SK-N-SH (cell line): ENCODE data around the gene CD209. TPM values are rescaled to one million over a fixed set of nuclear protein-coding genes. Genes with fewer than 3 reads are reported as not detected.

Experiments
- CTCF ChIA-PET: fragments of 300-600, 350-600 bp; formaldehyde crosslinking; extraction: SDS; loops from one replicate; lab custom pipeline; 2021; lab: Yijun Ruan, JAX
- POLR2A ChIA-PET: fragments of 350-600 bp; sonication (Branson Sonifier 250); formaldehyde crosslinking; extraction: SDS; loops from one replicate; lab custom pipeline; 2020; ENCODE audit warnings: antibody characterized with exemption, inconsistent platforms; lab: Yijun Ruan, JAX
- DNase-seq: peaks from one replicate; pipeline ENCODE4 v3.0.0; 2012
- H2AFZ ChIP-seq: fragments of 200-600 bp; sonication (generic); 2 replicates; pipeline ENCODE4 v1.8.1; 2016; ENCODE audit warnings: antibody characterized with exemption, mild to moderate bottlenecking, low read depth
- H3F3A ChIP-seq: fragments of 200-600 bp; sonication (generic); replicated peaks from 2 replicates; pipeline ENCODE3; 2016; ENCODE audit warnings: antibody characterized with exemption, mild to moderate bottlenecking; ENCODE audit not compliant: insufficient read depth
- H3K27ac ChIP-seq, 2 experiments: fragments of 200-500 bp in 1 of 2; fragments of 200-600 bp in 1 of 2; sonication (Bioruptor generic) in 1 of 2; sonication (generic), shearing (Covaris generic) in 1 of 2; 2 replicates each; pipeline versions ENCODE4 v1.5.1 to v1.6.1; 2014 to 2016; ENCODE audit warnings: low read depth in 2 of 2, inconsistent platforms in 1 of 2, low read length in 1 of 2, mild to moderate bottlenecking in 1 of 2, mixed read lengths in 1 of 2
- H3K27me3 ChIP-seq: fragments of 200-600 bp; sonication (generic), shearing (Covaris generic); 2 replicates; pipeline ENCODE4 v1.6.1; 2016; ENCODE audit warnings: mixed run types; ENCODE audit not compliant: insufficient read depth
- H3K36me3 ChIP-seq, 2 experiments: fragments of 200-500 bp in 1 of 2; fragments of 200-600 bp in 1 of 2; sonication (Bioruptor generic) in 1 of 2; sonication (generic) in 1 of 2; replicated peaks in 1 of 2; 2 replicates each; pipeline versions ENCODE3 to v1.5.1; 2014 to 2016; ENCODE audit warnings: low read length in 1 of 2, mild to moderate bottlenecking in 1 of 2; ENCODE audit not compliant: insufficient read depth in 2 of 2, control insufficient read depth in 1 of 2
- H3K4me1 ChIP-seq, 2 experiments: fragments of 200-500 bp in 1 of 2; fragments of 200-600 bp in 1 of 2; sonication (Bioruptor generic) in 1 of 2; sonication (generic), shearing (Covaris generic) in 1 of 2; 2 replicates each; pipeline versions ENCODE4 v1.5.1 to v1.6.1; 2014 to 2016; ENCODE audit warnings: low read depth in 1 of 2, low read length in 1 of 2, mixed run types in 1 of 2; ENCODE audit not compliant: insufficient read depth in 2 of 2, control insufficient read depth in 1 of 2
- H3K4me2 ChIP-seq: fragments of 200-600 bp; sonication (generic), shearing (Covaris generic); 2 replicates; pipeline ENCODE4 v1.6.1; 2017; ENCODE audit warnings: mixed run types
- H3K4me3 ChIP-seq, 2 experiments: fragments of 200-500 bp in 1 of 2; fragments of 200-600 bp in 1 of 2; sonication (Bioruptor generic) in 1 of 2; sonication (generic), shearing (Covaris generic) in 1 of 2; 2 replicates each; pipeline versions ENCODE4 v1.5.1 to v1.8.1; 2014 to 2016; ENCODE audit warnings: low read depth in 2 of 2, inconsistent platforms in 1 of 2, low read length in 1 of 2, mild to moderate bottlenecking in 1 of 2, mixed read lengths in 1 of 2, moderate library complexity in 1 of 2
- H3K79me2 ChIP-seq: fragments of 200-600 bp; sonication (generic); 2 replicates; pipeline ENCODE4 v1.8.1; 2017; ENCODE audit warnings: mild to moderate bottlenecking; ENCODE audit not compliant: insufficient read depth
- H3K9ac ChIP-seq: fragments of 200-600 bp; sonication (generic); 2 replicates; pipeline ENCODE4 v1.6.1; 2017; ENCODE audit warnings: mixed run types
- H3K9me2 ChIP-seq: fragments of 200-600 bp; sonication (generic); 2 replicates; pipeline ENCODE4 v1.6.1; 2017; ENCODE audit warnings: mixed run types
- H3K9me3 ChIP-seq: fragments of 200-600 bp; sonication (generic); 2 replicates; pipeline ENCODE4 v1.6.1; 2017; ENCODE audit warnings: mixed run types, mild to moderate bottlenecking, moderate library complexity
- H4K20me1 ChIP-seq: fragments of 200-600 bp; sonication (generic); 2 replicates; pipeline ENCODE4 v1.6.1; 2017; ENCODE audit warnings: mild to moderate bottlenecking, mixed run types; ENCODE audit not compliant: insufficient read depth
- CHD2 ChIP-seq: fragments of 150-350 bp; IDR thresholded peaks from 2 replicates; pipeline ENCODE4 v1.6.1; 2018; ENCODE audit warnings: low read length; ENCODE audit not compliant: partially characterized antibody
- ELF1 ChIP-seq: IDR thresholded peaks from 2 replicates; pipeline ENCODE4 v1.4.0; 2012
- EP300 ChIP-seq, 2 experiments: IDR thresholded peaks; 2 replicates each; pipeline versions ENCODE4 v1.4.0 to v1.6.1; 2012; ENCODE audit warnings: borderline replicate concordance in 1 of 2, low read depth in 1 of 2, low read length in 1 of 2
- EZH2phosphoT487 ChIP-seq: fragments of 200-600 bp; sonication (generic); IDR thresholded peaks from 2 replicates; pipeline ENCODE4 v1.6.1; 2017; ENCODE audit warnings: low read depth, mixed run types, mild to moderate bottlenecking, antibody characterized with exemption, moderate library complexity, borderline replicate concordance
- FOXM1 ChIP-seq: IDR thresholded peaks from 2 replicates; pipeline ENCODE4 v1.4.0; 2012; ENCODE audit warnings: low read depth, mild to moderate bottlenecking
- GABPA ChIP-seq: IDR thresholded peaks from 2 replicates; pipeline ENCODE4 v1.4.0; 2012; ENCODE audit warnings: low read depth, mild to moderate bottlenecking
- GATA2 ChIP-seq: sonication (generic); formaldehyde crosslinking; IDR thresholded peaks from 2 replicates; pipeline ENCODE4 v1.5.0; 2020; ENCODE audit warnings: mild to moderate bottlenecking, missing genetic modification reagents
- MEF2A ChIP-seq: IDR thresholded peaks from 2 replicates; pipeline ENCODE4 v1.4.0; 2012; ENCODE audit warnings: low read depth, borderline replicate concordance
- MXI1 ChIP-seq: IDR thresholded peaks from 2 replicates; pipeline ENCODE4 v1.6.1; 2012; ENCODE audit warnings: mild to moderate bottlenecking, low read depth, low read length, improper control_type of control experiment
- NFIC ChIP-seq: IDR thresholded peaks from 2 replicates; pipeline ENCODE4 v1.4.0; 2012; ENCODE audit warnings: borderline replicate concordance
- NRF1 ChIP-seq: IDR thresholded peaks from 2 replicates; pipeline ENCODE4 v1.6.1; 2012; ENCODE audit warnings: low read depth, mild to moderate bottlenecking, low read length
- RCOR1 ChIP-seq: fragments of 150-350 bp; IDR thresholded peaks from 2 replicates; pipeline ENCODE4 v1.6.1; 2017; ENCODE audit warnings: antibody characterized with exemption, low read length
- SIN3A ChIP-seq: IDR thresholded peaks from 2 replicates; pipeline ENCODE4 v1.6.1; 2012; ENCODE audit warnings: low read depth, mild to moderate bottlenecking, low read length, moderate library complexity, borderline replicate concordance
- TCF12 ChIP-seq: IDR thresholded peaks from 2 replicates; pipeline ENCODE4 v1.4.0; 2012
- TEAD4 ChIP-seq: IDR thresholded peaks from 2 replicates; pipeline ENCODE4 v1.4.0; 2012; ENCODE audit warnings: mild to moderate bottlenecking, borderline replicate concordance; ENCODE audit not compliant: insufficient read depth
- WGBS: methylation state at CpG from one replicate; pipeline ENCODE4 v1.1.6; 2017; ENCODE audit warnings: low lambda C conversion rate; 5-methylcytosine and 5-hydroxymethylcytosine counted together
- polyA plus RNA-seq, 3 experiments: library from polyadenylated mRNA; depleted of rRNA; stranded (reverse); fragments of >200 nt; gene quantifications; 2 replicates each; pipeline ENCODE4 v1.2.3, GENCODE V29; 2012
- TF ChIP-seq, protein P1 (sequence below): IDR thresholded peaks from 2 replicates; pipeline ENCODE4 v1.6.1; 2012; ENCODE audit warnings: mild to moderate bottlenecking, low read depth, low read length, moderate library complexity
- TF ChIP-seq, protein P2 (sequence below): IDR thresholded peaks from 2 replicates; pipeline ENCODE4 v1.4.0; 2012; ENCODE audit warnings: low read depth
- TF ChIP-seq, protein P3 (sequence below): fragments of 150-350 bp; IDR thresholded peaks from 2 replicates; pipeline ENCODE4 v1.6.1; 2017; ENCODE audit warnings: antibody characterized with exemption, low read length, low read depth, borderline replicate concordance

Gene CD209
- polyA plus RNA-seq, 1 of the 3 experiments (the other 2 are of a cell fraction) = not detected

DNA sequence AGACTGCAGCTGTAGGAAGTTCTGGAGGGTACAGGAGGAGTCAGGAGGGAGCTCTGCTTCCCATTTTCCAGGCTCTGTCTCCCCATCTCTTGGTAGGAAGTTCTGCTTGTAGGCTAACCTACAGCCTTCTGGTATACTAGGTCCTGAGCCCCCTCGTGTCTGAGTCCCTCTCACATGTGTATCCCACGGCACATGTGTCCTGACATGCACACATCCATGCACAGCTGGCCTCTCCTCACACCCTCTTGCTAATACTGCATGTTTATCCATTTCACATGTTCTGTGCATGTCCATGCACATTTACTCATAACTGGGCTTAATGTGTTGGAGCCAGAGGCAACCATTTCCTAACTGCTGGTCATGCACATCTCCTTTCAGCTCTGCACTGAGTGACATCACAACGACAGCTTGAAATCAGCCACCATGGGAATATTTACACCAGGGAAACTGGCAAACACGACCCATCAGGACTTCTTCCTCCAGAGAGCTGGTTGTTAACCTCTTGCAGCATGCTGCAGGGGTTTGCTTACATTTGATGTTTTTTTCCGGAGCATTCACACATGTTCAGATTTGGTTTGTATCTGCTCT lies 3.0 kb downstream of the CD209 start:
- WGBS = 2% methylated on average over 5 of the region's 5 CpGs
- Histone ChIP-seq H4K20me1 (no peaks in the 10 kb centered on the region), H3K4me1 (no peaks in the 10 kb centered on the region), H3K9me2 (no peaks in the 10 kb centered on the region), H3K79me2 (no peaks in the 10 kb centered on the region), H3F3A (no peaks in the 10 kb centered on the region), H3K27ac (no peak overlapping the region), H3K4me3 (no peak overlapping the region), H3K9me3 (no peaks in the 10 kb centered on the region), H2AFZ (no peak overlapping the region), H3K9ac (no peak overlapping the region), H3K4me2 (no peak overlapping the region), H3K27me3 (peaks cover 40% of the 10 kb centered on the region), H3K36me3 (no peaks in the 10 kb centered on the region)
- no peak for TF ChIP-seq MXI1
- TF ChIP-seq TCF12 = no peak
- TF ChIP-seq ELF1 = no peak
- no peak for TF ChIP-seq MEF2A
- no peak for DNase-seq
- ChIA-PET POLR2A (no interaction called here), CTCF (interaction anchor here (0.8 to 1.3 kb wide), 2 partner anchors 9 to 63 kb away, joined by 3 read pairs; partner anchors contain the start of gene TRAPPC5)

DNA sequence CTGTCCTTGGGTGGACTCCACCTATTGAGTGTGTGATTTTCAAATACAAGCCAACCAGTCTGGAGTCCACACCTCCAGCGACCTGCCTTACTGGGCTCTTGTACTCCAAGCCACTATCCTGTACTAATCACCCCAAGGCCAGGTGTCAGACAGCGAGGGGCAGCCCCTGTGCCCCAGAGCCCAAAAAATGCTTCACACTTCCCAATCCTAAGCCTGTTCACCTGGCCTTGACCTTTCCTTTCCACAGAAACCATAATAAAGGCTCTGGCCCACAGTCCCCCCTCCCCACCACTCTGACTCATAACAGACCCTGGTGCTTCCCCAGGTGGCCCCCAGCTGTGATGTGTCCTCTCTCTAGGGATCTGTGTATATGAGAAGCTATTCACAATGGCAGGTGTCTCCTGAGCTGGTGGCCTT lies 3.9 kb downstream of the CD209 start:
- CTCF ChIA-PET = interaction anchor here (1.3 kb wide), 1 partner anchor 8 kb away, joined by 3 read pairs; no protein-coding TSS in a partner anchor
- 0% methylated on average over 1 of the region's 2 CpGs for WGBS

DNA sequence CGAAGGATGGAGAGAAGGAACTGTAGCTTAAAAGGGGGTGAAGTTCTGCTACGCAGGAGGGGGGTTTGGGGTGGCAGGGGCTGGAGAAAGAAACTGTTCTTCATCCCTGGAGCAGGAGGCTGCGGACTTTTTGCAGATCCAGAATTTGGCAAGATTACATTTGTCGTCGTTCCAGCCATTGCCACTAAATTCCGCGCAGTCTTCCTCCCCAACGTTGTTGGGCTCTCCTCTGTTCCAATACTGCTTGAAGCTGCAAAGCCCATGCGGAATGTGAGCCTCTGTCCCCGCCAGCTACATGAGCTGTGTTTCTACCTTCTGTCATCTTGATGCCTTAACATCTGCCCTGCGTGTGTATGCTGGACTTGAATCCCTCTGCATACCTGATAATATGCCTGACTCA lies 4.3 kb downstream of the CD209 start:
- Histone ChIP-seq H3K4me1 (no peaks in the 10 kb centered on the region), H3K79me2 (no peaks in the 10 kb centered on the region), H3K27ac (no peak overlapping the region), H3K9ac (no peak overlapping the region), H3K9me3 (no peaks in the 10 kb centered on the region), H4K20me1 (no peaks in the 10 kb centered on the region), H3K27me3 (peaks cover 50% of the 10 kb centered on the region), H2AFZ (no peak overlapping the region), H3K4me3 (no peak overlapping the region), H3K4me2 (no peak overlapping the region), H3K36me3 (no peaks in the 10 kb centered on the region), H3F3A (no peaks in the 10 kb centered on the region), H3K9me2 (no peaks in the 10 kb centered on the region)
- no peak for DNase-seq
- CTCF ChIA-PET = interaction anchor here (1.1 kb wide), 1 partner anchor 8 kb away, joined by 3 read pairs; no protein-coding TSS in a partner anchor
- 8% methylated on average over 8 of the region's 11 CpGs for WGBS
- POLR2A ChIA-PET = no interaction called here
- TF ChIP-seq EP300 (IDR thresholded peaks at IDR 0.05; ENCODE audit: borderline replicate concordance in 1 of 2, low read depth in 1 of 2, low read length in 1 of 2) (no peak), TEAD4 (no peak), TCF12 (no peak), EZH2phosphoT487 (no peak), GATA2 (CRISPR knock-in tag) (no peak), NFIC (no peak), SIN3A (no peak), NRF1 (no peak), RCOR1 (no peak), FOXM1 (no peak), GABPA (no peak), CHD2 (no peak)
- TF ChIP-seq, protein P1, sequence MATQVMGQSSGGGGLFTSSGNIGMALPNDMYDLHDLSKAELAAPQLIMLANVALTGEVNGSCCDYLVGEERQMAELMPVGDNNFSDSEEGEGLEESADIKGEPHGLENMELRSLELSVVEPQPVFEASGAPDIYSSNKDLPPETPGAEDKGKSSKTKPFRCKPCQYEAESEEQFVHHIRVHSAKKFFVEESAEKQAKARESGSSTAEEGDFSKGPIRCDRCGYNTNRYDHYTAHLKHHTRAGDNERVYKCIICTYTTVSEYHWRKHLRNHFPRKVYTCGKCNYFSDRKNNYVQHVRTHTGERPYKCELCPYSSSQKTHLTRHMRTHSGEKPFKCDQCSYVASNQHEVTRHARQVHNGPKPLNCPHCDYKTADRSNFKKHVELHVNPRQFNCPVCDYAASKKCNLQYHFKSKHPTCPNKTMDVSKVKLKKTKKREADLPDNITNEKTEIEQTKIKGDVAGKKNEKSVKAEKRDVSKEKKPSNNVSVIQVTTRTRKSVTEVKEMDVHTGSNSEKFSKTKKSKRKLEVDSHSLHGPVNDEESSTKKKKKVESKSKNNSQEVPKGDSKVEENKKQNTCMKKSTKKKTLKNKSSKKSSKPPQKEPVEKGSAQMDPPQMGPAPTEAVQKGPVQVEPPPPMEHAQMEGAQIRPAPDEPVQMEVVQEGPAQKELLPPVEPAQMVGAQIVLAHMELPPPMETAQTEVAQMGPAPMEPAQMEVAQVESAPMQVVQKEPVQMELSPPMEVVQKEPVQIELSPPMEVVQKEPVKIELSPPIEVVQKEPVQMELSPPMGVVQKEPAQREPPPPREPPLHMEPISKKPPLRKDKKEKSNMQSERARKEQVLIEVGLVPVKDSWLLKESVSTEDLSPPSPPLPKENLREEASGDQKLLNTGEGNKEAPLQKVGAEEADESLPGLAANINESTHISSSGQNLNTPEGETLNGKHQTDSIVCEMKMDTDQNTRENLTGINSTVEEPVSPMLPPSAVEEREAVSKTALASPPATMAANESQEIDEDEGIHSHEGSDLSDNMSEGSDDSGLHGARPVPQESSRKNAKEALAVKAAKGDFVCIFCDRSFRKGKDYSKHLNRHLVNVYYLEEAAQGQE = no peak
- TF ChIP-seq, protein P2, sequence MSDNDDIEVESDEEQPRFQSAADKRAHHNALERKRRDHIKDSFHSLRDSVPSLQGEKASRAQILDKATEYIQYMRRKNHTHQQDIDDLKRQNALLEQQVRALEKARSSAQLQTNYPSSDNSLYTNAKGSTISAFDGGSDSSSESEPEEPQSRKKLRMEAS = no peak
- TF ChIP-seq, protein P3, sequence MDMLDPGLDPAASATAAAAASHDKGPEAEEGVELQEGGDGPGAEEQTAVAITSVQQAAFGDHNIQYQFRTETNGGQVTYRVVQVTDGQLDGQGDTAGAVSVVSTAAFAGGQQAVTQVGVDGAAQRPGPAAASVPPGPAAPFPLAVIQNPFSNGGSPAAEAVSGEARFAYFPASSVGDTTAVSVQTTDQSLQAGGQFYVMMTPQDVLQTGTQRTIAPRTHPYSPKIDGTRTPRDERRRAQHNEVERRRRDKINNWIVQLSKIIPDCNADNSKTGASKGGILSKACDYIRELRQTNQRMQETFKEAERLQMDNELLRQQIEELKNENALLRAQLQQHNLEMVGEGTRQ = no peak

More for the DNA sequence above, 3.9 kb downstream of the CD209 start:
- H3K36me3 ChIP-seq = no peaks in the 10 kb centered on the region
- POLR2A ChIA-PET = no interaction called here
- no peak overlapping the region for H3K4me2 ChIP-seq
- H3K27ac ChIP-seq = no peak overlapping the region
- no peaks in the 10 kb centered on the region for H3K9me2 ChIP-seq
- H3K9ac ChIP-seq = no peak overlapping the region
- no peak overlapping the region for H2AFZ ChIP-seq
- H4K20me1 ChIP-seq = no peaks in the 10 kb centered on the region
- H3K27me3 ChIP-seq = peaks cover 45% of the 10 kb centered on the region
- H3K79me2 ChIP-seq = no peaks in the 10 kb centered on the region
- no peak for TF ChIP-seq CHD2
- no peak overlapping the region for H3K4me3 ChIP-seq
- no peaks in the 10 kb centered on the region for H3F3A ChIP-seq
- H3K4me1 ChIP-seq = no peaks in the 10 kb centered on the region
- DNase-seq = no peak
- H3K9me3 ChIP-seq = no peaks in the 10 kb centered on the region
